ENCODE results near the gene INCA1.
"Not testable (repeated sequence)": the region's sequence is repeated elsewhere in the genome, so short reads cannot be mapped to it uniquely, and the experiment has no call there.

The INCA1 gene, protein sequence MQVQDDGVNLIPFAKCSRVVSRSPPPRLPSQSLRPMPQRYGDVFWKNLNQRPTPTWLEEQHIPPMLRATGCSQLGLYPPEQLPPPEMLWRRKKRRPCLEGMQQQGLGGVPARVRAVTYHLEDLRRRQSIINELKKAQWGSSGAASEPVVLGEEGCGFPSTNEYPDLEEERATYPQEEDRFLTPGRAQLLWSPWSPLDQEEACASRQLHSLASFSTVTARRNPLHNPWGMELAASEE

DNA sequence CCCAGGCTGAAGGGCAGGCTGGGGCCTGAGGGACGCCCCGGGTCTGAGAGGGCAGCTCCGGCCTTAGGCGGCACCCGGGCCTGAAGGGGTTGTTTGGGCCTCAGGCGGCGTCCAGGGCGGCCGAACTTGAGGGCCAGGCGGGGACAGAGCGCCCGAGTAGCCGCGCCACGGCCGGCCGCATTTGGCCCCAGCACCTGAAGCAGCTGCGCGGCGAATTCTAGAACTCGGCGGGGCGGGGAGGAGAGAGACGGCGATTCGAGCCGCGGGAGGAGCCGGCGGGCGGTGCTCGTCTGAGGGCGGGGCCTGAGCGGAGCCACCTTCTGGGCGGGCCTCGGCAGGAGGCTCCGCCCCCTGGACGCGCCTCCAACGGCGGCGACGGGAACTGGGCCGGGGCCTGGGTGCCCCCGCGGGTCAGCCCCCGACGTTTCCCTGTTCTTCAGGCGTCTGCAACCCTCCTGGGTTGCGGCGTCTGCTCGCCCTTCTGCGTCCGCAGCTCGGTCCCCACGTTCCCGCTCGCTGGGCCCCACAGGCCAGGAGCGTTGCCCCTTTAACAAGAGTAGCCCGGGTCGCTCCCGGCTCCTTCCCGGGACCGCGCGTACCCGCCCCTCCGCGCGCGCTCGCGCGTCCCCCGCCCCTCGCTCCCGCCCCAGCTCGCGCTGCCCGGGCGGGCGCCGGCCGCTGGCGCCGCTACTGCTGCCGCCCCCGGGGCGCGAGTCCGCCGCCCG, at the start of gene INCA1, which contains the start of gene KIF1C:
Gene INCA1 (minus strand): TSS at position 221 of the 725 bp plus-strand sequence. CDS start 3,085 bp downstream, outside the sequence.
Gene KIF1C (plus strand): TSS at position 649 of the 725 bp plus-strand sequence. CDS start 2,297 bp downstream, outside the sequence.
- DNase-seq = peak; percentile 95

DNA sequence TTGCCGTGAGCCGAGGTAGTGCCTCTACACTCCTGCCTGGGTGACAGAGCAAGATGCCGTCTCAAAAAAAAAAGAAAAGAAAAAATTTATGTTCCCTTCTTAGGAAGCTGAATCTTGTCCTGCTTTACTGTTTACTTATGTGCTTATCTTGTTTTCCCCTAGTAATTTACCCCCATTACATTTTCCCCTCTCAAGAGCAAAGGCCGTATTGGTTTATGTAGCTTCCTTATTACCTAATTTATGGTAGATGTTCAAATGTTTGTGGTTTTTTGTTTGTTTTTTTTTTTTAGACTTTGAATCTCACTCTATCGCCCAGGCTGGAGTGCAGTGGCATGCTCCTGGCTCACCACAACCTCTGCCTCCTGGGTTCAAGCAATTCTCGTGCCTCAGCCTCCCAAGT, 48.2 kb upstream of the INCA1 start:
- no peak for DNase-seq

DNA sequence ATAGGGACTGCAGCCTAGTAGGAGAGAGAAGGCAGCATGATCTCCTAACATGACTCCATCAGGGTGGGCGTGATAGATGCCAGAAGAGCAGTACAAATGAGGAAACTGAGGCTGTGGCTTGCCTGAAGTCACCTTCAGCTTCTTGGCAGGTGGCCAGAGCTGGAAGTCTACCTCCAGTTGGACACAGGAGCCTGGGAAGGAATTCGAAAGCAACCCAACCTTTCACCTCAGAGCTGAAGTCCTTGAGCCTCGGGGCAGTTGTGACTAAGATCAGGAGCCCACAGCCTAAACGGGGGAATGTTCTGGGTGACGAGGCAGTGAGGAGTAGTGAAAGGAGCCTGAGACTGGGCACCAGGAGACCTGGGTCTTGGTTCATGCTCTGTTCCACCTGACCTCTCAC, 47.3 kb upstream of the INCA1 start:
- DNase-seq = no peak

DNA sequence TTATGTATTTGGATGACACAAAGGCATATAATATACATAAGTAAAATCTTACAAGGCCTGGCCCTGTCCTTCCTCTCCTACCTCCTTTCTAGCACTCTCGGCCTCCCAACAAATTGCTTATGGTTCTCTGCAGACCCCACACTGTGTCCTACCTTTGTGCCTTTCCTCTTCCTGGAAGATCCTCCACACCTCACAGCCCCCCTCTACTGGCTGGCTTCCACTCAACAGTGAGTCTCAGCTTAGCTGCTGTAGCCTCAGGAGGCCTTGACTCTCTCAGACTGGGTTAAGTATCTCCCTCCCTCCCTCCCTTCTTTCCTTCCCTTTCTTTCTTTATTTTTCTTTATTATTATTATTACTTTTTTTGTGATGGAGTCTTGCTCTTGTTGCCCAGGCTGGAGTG, 46.2 kb upstream of the INCA1 start:
- DNase-seq = no peak

DNA sequence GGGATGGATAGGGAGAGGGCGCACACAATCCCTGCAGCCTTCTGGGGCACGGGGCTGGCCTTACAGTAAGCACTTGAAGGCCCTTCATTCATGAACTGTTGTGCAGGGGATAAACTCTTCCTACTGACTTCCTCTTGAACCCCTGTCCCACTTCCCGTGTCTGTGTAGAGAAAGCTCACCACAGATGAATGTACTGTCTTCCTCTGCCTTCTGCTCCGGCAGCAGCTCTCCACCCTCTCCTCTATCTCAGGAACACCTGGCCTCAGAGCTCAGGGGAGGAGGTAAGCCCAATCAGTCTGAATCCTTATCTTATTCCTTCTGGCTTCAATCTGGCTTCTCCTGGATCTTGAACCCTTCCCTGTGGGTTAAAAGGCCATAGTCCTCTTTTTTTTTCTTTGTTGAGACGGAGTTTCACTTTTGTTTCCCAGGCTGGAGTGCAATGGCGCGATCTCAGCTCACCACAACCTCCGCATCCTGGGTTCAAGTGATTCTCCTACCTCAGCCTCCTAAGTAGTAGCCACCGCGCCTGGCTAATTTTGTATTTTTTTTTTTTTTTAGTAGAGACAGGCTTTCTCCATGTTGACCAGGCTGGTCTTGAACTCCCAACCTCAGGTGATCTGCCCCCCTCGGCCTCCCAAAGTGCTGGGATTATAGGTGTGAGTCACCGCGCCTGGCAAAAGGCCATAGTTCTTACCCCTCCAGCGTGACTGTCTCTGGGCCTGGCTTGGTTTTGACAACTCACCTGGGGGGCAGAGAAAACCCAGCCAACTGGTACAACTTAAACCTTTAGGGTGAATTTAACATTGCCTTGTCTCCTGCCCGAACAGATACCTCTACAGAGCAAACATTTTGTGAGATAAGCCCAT, 45.1 kb upstream of the INCA1 start:
- no peak for DNase-seq

DNA sequence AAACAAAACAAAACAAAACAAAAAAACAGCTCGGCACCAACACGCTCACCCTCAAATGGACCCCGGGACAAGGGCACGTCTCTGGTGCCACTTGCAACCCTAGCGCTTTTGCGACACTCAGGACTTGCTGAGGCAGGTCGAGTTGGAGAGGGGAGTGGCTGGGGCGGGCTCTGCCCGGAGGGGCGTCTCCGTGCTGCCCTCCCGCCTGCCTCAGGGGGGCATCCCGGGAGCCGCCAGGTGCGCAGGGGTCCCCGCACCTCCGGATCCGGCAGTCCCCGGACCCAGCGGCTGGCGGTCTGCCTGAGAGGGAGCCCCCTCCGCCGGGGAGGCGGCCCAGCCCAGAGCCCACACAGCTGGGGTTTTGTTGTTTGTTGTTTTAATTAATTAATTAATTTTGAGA, 38.0 kb upstream of the INCA1 start, which contains the start of gene SLC52A1:
Gene SLC52A1 (minus strand): TSS at position 112 of the 400 bp plus-strand sequence. CDS start 820 bp downstream, outside the sequence.
- no peak for DNase-seq

DNA sequence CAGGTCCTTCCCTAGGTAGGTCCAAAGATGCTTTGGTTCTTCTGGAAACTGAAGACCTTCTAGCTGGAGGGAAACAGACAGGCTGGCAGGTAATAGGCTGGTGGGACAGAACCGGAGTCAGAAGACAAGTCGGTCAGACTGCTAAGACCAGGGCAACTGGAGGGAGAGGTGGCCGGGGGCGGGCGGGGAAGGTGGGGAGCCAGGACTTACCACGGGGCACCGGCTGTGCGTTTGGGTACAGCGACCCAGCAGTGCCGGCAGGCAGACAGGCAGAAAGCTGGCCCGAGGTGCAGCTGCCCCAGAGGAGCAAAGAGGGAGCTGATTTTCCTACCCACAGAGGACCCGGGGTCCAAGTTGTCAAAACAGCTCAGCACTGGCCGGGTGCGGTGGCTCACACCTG, 37.3 kb upstream of the INCA1 start:
- no peak for DNase-seq

DNA sequence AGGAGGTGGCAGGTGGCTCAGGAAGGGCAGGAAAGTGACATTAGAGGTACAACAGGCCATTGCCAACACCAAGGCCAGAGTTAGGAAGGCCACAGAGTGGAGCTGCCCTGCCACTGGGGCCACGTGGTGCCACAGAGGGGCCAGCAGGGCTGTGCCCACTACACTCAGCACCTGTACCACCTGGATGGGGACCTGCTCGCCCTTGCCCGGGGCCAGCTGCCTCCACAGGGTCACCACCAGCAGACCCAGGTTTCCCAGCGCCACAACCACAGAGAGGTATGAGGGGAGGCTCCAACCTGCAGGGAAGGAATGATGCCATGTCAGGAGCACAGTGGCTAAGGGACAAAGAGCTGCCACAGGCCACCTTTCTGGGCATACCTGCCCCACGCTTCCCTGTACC, 36.7 kb upstream of the INCA1 start:
- DNase-seq = no peak

DNA sequence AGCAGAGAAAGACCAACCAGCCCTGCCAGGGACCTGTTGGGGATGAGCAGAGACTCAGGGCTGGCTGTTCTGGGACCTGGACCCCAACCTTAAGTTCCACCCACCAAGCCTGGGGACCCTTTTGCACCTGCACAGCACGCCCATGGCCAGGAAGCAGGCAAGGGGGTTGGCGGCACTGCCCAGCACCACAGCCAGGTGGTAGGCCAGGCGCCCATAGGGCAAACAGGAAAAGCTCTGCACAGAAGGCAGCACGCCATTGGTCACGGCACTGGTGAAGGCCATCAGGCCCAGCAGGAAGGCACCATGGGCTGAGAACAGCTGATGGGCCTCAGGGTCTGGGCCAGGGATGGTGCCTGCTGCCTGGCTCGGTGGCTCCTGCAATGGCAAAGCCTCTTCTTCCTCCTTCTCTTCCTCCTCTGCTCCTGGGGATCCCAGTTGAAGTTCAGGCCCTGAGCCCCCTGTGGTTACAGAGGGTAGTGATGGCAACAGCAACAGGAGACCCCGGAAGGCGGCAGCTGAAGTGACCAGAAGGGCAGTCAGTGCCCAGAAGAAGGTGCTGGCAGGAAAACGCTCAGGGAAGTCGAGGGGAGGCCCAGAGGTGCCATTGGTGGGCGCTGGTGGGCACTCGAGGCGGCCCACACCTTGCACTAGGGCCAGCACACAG, 36.2 kb upstream of the INCA1 start:
- DNase-seq = no peak

DNA sequence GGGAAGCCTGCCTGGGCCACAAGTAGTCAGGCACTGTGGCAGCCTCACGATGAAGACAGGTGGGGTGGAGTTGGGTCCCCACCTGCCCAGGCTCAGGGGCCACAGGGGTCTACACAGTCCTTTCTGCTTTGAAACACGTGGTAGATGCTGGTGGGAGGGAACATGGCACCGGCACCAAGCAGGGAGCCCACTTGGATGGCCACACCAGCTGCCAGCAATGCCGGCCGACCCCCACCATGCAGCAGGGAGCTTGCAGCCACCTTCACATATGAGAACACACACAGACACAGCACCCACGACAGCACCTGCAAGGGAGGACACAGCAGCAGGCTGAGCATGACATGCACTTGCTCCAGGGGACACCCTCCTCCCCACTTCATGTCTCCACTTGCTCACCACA, 35.5 kb upstream of the INCA1 start:
- no peak for DNase-seq

DNA sequence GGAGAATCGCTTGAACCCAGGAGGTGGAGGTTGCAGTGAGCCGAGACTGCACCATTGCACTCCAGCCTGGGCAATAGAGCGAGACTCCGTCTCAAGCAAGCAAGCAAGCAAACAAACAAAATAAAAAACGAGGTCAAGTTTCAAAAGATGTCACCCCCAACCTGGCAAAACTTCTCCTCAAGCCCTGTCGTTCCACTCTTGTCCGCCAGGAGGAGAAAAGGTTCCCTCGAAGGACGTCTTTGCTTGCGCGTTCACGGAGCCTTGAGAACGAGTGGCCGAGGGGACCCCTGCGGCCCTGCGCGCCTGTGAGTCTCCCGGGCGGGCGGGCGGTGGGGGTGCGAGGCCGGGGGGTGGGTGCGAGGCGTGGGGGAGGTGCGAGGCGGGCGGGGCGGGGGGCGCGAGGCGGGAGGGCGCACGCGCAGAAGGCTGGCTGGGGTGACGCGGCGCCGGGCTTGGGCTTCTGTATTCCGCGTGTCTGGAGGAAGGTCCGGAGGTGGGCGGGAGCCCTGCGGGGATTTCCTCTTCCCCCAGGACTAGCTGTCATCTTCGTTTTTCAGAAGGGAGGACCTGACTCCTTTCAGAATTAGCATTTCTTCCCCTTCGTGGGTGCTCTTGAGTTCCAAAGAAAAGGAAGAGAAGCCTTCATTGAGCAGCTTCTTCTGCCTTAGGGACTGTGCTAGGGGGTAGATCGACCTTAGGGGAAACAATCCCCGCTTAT, 34.2 kb upstream of the INCA1 start:
- peak; percentile 84 for DNase-seq

DNA sequence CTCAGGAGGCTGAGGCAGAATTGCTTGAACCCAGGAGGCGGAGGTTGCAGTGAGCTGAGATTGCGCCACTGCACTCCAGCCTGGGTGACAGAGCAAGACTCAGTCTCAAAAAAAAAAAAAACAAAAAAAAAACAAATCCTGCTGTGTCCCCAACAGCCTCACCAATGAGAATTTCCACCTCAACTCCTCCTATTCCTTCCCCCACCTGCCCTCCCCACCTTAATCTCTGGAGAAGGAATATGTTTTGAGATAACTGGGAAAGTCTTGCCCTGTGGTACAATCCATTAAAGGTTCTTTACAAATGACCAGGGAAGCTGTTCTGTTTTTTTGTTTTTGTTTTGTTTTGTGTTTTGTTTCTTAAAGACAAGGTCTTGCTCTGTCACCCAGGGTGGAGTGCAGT, 32.8 kb upstream of the INCA1 start:
- DNase-seq = not testable (repeated sequence)

DNA sequence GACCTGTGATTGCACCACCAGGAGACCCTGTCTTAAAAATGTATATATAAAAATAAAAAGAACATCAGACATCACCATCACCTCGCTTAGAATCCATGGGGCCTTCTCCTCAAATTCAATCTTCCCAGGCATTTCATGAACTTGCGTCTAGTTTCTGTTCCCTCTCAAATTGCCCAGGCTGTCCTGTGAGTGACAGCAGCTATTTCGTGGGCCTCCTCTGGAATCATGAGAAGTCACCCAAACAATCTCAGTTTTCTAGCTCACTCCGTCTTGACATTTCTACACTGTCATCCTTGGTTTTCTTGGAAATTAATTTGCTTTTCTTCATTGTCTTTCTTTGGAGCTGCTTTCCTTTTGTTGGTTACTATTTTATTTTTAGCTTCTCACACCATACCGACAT, 30.6 kb upstream of the INCA1 start:
- no peak for DNase-seq

DNA sequence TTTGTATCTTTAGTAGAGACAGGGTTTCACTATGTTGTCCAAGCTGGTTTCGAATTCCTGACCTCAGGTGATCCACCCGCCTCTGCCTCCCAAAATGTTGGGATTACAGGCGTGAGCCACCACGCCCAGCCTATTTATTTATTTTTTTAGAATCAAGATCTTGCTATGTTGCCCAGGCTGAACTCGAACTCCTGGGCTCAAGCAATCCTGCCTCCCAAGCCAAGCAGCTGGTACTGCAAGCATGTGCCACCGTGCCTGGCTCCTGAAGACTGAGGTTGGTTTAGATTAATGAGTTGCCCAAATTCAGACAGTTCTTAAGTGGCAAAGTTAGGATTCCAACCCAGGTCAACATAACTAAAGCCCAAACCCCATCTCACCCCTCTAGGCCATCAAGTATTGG, 30.0 kb upstream of the INCA1 start:
- no peak for DNase-seq

DNA sequence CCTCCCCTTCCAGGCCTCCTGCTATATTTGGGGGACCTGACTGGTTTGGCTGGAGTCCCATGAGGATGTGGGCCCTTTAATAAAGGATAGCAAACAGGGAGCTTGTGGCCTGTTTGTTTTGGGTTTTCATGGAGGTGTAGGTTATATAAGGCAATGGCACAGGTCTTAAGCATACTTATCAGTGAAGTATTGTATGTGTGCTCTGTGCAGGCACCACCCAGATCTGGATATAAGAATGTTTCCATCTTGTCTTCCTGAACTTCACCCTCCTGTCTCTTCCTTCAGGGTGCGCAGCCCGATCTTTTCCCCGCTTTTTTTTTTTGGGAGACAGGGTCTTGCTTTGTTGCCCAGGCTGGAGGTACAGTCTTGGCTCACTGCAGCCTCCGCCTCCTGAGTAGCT, 27.3 kb upstream of the INCA1 start:
- DNase-seq = no peak

DNA sequence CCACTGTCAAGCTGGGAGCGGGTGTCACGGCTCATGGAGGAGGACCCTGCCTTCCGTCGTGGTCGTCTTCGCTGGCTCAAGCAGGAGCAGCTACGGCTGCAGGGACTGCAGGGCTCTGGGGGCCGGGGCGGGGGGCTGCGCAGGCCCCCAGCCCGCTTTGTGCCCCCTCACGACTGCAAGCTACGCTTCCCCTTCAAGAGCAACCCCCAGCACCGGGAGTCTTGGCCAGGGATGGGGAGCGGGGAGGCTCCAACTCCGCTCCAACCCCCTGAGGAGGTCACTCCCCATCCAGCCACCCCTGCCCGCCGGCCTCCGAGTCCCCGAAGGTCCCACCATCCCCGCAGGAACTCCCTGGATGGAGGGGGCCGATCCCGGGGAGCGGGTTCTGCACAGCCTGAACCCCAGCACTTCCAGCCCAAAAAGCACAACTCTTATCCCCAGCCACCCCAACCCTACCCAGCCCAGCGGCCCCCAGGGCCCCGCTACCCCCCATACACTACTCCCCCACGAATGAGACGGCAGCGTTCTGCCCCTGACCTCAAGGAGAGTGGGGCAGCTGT, 26.3 kb upstream of the INCA1 start:
- no peak for DNase-seq

DNA sequence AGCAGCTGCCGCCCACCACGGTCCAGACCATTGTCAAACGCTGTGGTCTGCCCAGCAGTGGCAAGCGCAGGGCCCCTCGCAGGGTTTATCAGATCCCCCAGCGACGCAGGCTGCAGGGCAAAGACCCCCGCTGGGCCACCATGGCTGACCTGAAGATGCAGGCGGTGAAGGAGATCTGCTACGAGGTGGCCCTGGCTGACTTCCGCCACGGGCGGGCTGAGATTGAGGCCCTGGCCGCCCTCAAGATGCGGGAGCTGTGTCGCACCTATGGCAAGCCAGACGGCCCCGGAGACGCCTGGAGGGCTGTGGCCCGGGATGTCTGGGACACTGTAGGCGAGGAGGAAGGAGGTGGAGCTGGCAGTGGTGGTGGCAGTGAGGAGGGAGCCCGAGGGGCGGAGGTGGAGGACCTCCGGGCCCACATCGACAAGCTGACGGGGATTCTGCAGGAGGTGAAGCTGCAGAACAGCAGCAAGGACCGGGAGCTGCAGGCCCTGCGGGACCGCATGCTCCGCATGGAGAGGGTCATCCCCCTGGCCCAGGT, 24.9 kb upstream of the INCA1 start:
- DNase-seq = no peak

DNA sequence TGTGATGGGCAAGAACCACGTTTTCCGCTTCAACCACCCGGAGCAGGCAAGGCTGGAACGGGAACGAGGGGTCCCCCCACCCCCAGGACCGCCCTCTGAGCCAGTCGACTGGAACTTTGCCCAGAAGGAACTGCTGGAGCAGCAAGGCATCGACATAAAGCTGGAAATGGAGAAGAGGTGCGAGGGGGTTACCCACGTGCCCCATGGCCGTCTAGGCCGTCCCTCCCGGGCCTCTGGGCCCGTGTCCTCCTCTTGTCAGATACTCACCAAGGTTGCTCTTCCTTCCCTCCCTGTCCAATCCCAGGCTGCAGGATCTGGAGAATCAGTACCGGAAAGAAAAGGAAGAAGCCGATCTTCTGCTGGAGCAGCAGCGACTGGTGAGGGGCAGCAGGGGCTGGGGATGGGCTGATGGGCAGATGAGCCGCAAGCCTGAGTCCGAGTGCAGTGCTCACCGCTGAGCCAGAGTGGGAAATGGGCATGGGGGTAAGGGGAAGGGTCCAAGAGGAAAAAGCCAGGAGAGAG, 23.2 kb upstream of the INCA1 start:
- no peak for DNase-seq

DNA sequence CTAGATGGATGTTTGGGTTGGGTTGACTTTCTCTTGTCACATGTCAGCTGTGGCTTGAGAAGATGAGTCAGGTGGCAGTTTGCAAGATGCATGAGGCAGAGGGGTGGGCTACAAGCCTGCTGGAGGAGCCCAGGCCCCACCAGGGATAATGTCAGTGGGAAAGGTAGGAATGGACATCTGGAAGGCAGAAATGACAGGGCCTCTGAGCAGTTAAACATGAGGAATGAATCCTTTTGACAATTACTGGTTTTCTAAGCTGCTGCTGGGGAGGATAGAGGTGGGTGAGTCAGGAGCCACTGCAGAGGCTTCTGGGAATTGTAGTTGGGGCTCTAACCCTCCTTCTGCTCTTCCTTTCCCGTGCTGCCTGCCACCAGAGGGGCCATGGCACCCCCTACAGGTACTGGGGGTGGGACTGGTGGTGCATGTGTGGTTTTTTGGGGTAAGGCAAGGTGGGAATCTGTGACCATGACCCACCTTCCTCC, 22.2 kb upstream of the INCA1 start:
- no peak for DNase-seq

DNA sequence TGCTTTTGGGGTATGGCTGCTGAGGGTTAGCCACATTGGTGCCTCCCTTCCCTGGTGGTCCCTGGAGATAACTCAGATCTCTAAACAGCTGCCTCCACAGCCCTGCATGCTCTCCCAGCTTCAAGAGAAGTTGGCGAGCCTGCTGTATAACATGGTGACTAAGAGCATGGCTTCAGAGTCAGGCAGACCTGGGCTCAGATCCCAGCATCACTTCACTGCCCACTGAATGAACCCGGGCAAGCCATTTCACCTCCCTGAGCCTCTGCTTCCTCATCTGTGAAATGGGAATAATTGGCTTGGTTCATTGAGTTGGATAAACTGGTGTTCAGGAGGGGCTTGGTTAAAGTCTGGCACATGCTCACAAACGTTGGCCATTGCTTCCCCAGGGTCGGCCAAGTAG, 17.0 kb upstream of the INCA1 start:
- no peak for DNase-seq

DNA sequence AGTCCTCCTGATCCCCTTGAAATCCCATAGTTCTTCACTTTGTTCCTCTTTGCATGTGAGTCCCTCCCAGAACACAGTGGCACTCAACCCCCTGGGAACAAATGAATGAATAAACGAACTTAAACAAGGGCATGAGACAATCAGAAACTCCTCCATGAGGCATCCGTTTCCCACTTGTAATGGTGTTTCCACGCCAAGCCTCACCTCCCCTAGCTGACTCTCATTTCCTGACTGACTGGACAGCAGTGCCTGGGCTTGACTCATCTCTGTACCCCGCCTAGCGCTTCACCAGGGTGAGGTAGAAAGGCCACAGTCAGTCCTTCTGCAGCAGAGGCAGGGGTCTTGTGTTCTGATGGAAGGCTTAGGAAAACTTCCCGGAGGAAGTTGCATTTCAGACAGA, 14.6 kb upstream of the INCA1 start:
- no peak for DNase-seq
